ENCODE results near the gene SARS2.
"Not testable (repeated sequence)": the region's sequence is repeated elsewhere in the genome, so short reads cannot be mapped to it uniquely, and the experiment has no call there.

Gene SARS2

DNA sequence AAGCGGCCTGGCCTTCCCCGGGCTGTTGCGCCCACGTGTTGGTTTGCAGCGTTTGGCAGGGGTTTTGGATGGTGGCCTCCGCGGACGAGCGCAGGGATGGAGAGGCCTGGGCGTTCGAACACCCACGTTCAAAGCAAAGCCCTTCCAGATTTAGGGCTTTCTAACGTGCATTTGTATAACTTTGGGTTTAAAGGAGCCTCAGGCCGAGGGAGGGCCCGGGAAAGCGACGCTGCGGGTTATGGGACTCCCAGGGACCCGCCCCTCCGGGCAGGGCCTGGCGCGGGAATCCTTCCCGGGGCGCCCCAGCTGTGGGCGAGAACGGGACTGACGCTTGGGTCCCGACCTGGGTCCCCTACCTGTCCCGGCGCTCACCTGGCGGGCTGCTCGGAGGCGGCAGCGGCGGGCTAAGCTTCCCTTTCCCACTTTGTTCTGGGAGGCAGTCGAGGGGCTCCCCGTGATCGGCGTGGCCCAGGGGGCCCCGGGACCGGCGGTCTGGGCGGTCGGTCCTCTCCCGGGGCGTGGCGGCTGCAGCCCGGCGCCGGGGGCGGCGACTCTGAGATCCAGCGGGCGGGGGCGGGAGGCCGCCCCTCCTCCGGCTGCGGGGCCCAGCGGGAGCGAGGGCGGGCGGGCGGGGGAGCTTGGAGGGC lies 44.8 kb upstream of the SARS2 start, which contains the start of gene FBXO17:
Gene FBXO17, minus strand, starts transcription at position 529 of the 647 bp plus-strand sequence. CDS start 25,423 bp downstream, outside the sequence.
- TF ChIP-seq, protein P1, sequence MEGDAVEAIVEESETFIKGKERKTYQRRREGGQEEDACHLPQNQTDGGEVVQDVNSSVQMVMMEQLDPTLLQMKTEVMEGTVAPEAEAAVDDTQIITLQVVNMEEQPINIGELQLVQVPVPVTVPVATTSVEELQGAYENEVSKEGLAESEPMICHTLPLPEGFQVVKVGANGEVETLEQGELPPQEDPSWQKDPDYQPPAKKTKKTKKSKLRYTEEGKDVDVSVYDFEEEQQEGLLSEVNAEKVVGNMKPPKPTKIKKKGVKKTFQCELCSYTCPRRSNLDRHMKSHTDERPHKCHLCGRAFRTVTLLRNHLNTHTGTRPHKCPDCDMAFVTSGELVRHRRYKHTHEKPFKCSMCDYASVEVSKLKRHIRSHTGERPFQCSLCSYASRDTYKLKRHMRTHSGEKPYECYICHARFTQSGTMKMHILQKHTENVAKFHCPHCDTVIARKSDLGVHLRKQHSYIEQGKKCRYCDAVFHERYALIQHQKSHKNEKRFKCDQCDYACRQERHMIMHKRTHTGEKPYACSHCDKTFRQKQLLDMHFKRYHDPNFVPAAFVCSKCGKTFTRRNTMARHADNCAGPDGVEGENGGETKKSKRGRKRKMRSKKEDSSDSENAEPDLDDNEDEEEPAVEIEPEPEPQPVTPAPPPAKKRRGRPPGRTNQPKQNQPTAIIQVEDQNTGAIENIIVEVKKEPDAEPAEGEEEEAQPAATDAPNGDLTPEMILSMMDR (IDR thresholded peaks at IDR 0.05; ENCODE audit: low read depth, low read length): no peak
- TF ChIP-seq POLR2A (IDR thresholded peaks at IDR 0.05; ENCODE audit: extremely low read depth, insufficient read length) (no peak), MYC (IDR thresholded peaks at IDR 0.05; ENCODE audit: low read depth, low read length) (no peak)
- TF ChIP-seq, protein P2, sequence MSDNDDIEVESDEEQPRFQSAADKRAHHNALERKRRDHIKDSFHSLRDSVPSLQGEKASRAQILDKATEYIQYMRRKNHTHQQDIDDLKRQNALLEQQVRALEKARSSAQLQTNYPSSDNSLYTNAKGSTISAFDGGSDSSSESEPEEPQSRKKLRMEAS (IDR thresholded peaks at IDR 0.05; ENCODE audit: low read depth, low read length): no peak
- no peak for DNase-seq (ENCODE audit: low read depth)
- H3K4me3 ChIP-seq (ENCODE audit: low read depth, low read length): no peak within 1 kb of the TSS

DNA sequence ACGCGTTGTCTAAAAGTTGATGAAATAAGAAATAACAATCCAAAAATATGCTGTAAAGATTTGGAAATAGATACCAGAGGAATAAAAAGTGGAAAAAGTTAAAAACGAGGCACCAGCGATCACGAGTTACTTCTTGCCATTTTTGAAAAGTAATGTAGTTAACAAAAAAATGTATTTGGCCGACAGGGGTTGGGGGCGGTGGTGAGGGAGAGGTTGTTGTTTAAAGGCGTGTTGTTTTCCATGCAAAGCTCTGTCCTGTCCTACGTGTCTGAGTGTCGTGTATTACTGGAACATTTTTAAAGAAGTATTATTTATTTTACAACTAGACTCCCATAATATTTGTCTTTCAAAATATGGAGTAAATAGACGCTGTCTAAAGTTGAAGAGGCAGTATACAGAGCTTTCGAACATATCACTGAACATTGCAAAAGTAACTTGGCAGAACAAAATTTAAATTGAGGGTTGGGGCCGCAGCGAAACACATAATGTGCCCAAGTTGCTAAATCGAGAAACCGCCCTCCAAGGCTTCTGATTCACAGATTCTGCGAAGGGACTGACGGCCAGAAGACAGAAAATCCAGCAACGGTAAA lies 44.2 kb upstream of the SARS2 start:
- TF ChIP-seq POLR2A (IDR thresholded peaks at IDR 0.05; ENCODE audit: extremely low read depth, insufficient read length): no peak
- no peak for TF ChIP-seq MYC (IDR thresholded peaks at IDR 0.05; ENCODE audit: low read depth, low read length)
- TF ChIP-seq, protein P1 (IDR thresholded peaks at IDR 0.05; ENCODE audit: low read depth, low read length): no peak
- TF ChIP-seq, protein P2 (IDR thresholded peaks at IDR 0.05; ENCODE audit: low read depth, low read length): no peak
- no peak for DNase-seq (ENCODE audit: low read depth)
- H3K4me3 ChIP-seq (ENCODE audit: low read depth, low read length): no peak overlapping the region

DNA sequence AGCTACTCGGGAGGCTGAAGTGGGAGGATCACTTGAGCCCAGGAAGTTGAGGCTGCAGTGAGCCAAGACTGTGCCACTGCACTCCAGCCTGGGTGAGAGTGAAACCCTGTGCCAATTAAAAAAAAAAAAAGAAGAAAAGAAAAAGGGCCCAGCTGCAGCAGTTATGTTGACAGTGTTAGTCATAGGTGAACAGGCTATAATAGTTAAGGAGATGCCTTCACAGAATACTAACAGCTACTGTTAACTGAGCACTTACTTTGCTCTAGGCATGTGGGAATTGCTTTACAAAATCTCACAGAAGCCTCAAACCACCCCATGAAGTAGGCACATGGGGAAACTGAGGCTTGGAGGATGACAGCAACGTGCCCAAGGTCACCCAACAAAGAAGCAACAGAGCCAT lies 41.1 kb upstream of the SARS2 start:
- H3K4me3 ChIP-seq (ENCODE audit: low read depth, low read length): no peak overlapping the region
- TF ChIP-seq MYC (IDR thresholded peaks at IDR 0.05; ENCODE audit: low read depth, low read length): no peak
- TF ChIP-seq, protein P1 (IDR thresholded peaks at IDR 0.05; ENCODE audit: low read depth, low read length): no peak
- TF ChIP-seq POLR2A (IDR thresholded peaks at IDR 0.05; ENCODE audit: extremely low read depth, insufficient read length): no peak
- TF ChIP-seq, protein P2 (IDR thresholded peaks at IDR 0.05; ENCODE audit: low read depth, low read length): no peak
- no peak for DNase-seq (ENCODE audit: low read depth)

DNA sequence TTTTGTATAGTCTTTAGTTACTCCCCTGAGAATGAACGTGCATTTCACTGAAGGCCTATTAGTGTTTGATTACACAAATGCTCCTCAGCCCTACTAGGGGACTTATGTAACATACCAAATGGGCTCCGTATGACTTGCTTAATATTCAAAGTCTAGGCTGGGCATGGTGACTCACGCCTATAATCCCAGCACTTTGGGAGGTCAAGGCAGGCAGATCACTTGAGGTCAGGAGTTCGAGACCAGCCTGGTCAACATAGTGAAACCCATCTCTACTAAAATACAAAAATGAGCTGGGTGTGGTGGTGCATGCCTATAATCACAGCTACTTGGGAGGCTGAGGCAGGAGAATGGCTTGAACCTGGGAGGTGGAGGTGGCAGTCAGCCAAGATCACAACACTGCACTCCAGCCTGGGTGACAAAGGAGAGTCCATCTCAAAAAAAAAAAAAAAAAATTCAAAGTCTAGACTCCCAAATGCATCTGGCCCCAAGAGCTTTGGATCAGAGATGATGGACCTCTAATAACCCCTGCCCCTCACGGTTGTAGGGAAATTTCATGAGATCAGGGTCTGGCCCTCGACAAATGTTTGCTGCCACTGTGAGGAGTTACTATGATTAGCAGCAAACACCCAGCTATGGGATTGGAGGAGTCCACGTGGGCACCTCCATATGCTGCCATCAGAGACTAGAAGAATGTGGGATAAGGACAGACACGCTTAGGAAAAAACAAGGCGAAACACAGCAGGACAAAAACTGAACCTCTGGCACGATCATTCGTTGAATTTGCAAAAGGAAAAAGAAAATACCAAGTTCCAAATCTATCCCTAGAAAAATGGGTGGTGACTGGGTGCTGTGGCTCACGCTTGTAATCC lies 40.3 kb upstream of the SARS2 start:
- peak; percentile 49 for DNase-seq (ENCODE audit: low read depth)
- TF ChIP-seq MYC (IDR thresholded peaks at IDR 0.05; ENCODE audit: low read depth, low read length) (no peak), POLR2A (IDR thresholded peaks at IDR 0.05; ENCODE audit: extremely low read depth, insufficient read length) (no peak)
- TF ChIP-seq, protein P1 (IDR thresholded peaks at IDR 0.05; ENCODE audit: low read depth, low read length): no peak
- TF ChIP-seq, protein P2 (IDR thresholded peaks at IDR 0.05; ENCODE audit: low read depth, low read length): no peak
- H3K4me3 ChIP-seq (ENCODE audit: low read depth, low read length): no peak overlapping the region

DNA sequence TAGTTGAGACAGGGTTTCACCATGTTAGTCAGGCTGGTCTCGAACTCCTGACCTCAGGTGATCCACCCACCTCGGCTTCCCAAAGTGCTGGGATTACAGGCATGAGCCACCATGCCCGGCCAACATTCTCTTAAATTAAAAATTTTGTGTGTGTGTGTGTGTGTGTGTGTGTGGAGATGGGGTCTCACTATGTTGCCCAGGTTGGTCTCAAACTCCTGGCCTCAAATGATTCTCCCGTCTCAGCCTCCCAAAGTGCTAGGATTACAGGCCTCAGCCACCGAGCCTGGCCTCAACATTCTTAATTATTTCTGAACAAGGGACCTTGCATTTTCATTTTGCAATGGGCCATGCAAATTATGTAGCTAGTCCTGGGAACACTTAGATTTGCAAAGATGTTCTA lies 35.6 kb upstream of the SARS2 start:
- H3K4me3 ChIP-seq (ENCODE audit: low read depth, low read length); DNase-seq (ENCODE audit: low read depth): not testable (repeated sequence)

DNA sequence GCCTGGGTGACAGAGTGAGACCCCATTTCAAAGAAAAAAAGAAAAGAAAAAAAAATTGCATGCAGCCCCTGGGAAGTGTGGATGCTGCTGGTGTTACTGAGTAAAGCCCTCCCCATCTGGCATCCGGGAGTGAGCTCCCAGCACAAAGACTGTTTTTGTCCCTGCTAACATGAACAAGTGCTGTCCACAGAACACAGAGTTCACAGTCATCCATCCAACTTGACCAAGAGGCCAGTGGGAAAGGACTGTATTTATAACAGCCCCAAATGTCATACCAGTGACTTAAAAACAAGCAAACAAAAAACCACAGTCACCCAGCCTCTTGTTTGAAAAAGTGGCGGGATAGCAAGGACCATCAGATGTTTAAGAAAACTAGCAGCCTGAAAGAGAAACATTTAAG lies 34.2 kb upstream of the SARS2 start:
- TF ChIP-seq MYC (IDR thresholded peaks at IDR 0.05; ENCODE audit: low read depth, low read length) (no peak), POLR2A (IDR thresholded peaks at IDR 0.05; ENCODE audit: extremely low read depth, insufficient read length) (no peak)
- TF ChIP-seq, protein P1 (IDR thresholded peaks at IDR 0.05; ENCODE audit: low read depth, low read length): no peak
- TF ChIP-seq, protein P2 (IDR thresholded peaks at IDR 0.05; ENCODE audit: low read depth, low read length): no peak
- DNase-seq (ENCODE audit: low read depth): no peak
- H3K4me3 ChIP-seq (ENCODE audit: low read depth, low read length): no peak overlapping the region
